HG02588 (cell line): ENCODE measurements around the gene OPCML.

Experiments used
- ATAC-seq: cut with Tn5 transposase; IDR thresholded peaks from one replicate; pipeline ENCODE4 v1.9.1; 2021; ENCODE audit warnings: mild to moderate bottlenecking, moderate library complexity; ENCODE audit not compliant: unreplicated experiment

Gene OPCML

DNA sequence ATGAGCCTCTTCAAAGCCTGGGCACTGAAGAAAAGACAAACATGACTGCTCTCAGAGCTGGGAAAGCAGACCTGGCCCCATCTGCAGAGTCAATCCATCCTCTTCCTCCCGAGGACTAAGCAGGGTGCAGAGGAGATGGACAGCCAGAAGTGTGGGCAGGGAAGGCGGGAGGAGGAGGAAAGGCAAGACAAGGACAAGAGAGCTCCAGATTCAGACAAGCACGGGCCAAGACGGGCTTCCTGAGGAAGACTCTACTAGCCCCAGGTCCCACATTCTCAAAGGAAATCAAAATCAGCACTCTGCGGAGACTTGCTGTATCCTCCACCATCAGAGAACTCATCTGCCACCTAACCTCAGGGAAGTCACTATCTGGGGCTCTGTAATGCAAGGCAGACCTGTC, 28.5 kb downstream of the OPCML start:
- no peak for ATAC-seq

DNA sequence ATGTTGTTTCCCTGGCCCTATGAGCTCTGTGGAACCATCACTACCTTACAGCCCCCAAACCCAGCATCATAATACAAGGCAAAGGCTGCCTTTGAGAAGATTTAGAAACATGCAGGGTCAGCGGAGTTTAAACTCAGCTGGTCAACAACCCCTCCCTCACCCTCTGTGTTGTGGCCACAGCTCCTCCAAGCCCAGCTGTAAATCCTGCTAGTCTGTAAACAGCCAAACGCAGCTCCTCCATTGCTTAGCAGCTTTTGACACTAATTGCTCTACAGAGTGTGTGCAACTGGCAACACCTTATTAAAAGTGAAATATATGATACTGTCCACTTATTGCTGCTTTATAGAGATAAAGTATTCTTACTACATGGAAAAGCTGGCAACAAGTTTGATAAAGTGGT, 29.1 kb downstream of the OPCML start:
- ATAC-seq, result no peak

DNA sequence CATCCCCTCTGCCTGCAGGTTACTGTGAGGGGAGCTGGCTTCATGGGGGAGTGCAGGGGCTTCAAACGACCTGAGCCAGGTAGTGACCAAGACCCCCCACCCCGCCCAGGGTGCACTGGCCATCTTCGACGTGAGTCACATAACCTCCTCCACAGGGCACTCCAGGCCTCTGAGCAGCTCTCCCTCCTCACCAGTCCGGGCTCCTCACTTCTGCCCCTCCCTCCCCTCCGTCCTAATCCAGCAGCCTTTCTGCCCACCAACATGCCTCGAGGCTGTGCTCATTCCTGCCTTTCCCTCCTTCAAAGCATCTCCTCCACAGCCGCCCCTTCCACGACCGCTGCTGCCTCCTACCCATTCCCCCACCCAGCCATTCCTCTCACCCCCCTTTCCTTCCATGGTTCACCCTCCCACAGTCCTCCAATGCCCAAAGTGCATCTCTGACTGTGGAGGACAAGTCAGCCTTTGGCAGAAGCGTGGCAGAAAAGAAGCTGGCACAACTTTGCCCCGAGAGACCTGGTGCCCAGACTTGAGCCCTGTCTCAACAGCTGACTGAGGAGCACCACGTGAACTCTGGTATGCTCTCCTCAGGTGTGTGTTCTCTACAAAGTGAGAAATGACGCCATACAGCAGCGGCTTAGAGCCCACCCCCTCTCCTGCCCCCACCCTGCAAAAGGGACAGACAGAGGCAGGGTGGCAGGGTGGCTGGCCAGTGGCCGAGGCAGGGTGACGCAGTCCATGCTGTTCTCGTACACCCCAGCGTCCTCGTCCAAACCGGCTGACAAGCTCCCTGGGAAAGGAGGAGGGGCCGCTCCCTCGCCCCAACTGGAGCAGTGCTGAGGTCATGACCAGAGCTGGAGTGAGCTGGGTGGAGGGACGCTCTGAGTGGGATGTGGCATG, 30.4 kb downstream of the OPCML start:
- ATAC-seq, result no peak

DNA sequence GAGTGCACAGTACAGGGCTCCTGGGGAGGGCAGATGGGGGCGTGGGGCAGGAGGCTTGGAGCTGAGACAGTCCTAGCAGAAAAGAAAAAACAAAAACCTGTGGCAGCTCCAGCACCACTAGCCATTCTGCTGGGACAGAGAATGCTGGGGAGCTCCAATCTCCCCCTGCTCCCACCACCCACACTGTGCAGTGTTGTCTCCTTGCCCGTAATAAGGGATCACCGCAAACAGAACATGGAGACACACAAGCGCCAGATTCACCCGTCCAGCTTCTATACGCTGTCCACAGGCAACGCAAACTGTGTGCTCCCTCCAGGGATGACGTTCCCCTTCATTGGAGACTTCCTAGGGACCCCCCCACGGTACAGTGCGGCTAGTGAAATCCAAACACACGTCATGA, 31.4 kb downstream of the OPCML start:
- no peak for ATAC-seq

DNA sequence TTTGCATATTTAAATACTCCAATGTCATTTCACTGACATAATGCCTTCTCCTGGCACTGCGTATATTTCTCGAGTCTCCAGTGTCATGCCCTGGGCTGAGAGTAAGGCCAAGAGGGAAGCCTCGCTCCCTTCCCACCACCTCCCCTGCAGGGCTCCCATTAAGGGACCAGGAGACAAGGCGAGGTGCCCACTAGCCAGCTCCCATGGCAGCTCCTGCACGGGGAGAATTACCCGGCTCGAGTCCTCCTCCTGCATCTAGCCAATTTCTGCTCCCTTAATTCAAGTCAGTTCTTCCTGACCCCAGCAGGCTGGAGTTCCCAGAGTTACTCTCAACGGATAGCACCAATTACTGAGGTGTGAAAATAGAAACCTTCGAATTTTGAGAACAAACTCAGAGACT, 31.9 kb downstream of the OPCML start:
- ATAC-seq, result no peak

DNA sequence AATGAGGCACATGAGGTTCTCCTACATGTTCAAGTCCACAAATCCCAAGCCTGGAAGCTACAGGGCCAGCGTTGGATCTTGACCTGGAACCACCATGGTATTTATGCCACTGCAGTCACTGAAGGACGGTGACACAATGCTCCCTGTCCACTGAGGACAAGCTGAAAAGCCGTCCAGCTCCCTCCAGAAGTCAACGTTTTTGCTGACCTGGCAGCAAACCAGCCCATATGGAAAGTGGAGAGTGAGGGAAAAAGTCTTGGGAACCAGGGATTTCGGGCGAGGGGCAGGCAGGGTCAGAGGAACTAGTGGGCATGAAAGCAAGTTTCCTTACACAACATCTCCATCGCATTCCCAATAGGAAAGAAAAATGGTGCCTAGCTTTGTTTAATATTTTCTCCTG, 33.3 kb downstream of the OPCML start:
- no peak for ATAC-seq

DNA sequence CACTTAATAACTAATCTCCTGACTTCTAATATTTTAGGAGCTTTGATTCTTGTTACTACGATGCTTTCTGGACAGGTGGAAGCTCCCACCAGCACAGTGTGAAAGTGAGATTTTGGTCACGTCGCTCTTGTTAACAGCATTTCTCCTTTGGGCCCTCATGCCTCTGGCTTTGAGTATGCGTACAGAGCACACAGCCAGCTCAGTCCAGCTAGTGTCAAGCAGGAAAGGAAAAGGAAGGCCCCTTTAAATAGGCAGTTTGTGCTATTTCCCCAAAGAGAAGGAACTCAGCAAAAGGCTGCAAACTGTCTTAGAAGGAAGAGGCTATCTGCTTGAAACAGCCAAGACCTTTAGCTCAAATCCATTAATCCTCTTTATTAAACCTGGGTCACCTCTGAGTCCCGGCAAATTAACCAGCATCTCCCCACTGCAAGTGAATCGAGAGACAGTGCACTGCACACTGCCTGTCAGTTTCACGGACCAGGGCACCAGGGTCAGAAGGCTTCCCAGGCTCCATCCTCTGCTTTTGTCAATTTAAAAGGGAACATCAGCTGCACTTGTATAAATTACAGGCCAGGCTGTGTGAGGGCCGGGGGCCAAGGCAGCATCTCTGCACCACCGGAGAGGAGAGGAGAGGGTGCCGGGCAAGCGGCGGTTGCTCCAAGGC, 34.7 kb downstream of the OPCML start:
- no peak for ATAC-seq

DNA sequence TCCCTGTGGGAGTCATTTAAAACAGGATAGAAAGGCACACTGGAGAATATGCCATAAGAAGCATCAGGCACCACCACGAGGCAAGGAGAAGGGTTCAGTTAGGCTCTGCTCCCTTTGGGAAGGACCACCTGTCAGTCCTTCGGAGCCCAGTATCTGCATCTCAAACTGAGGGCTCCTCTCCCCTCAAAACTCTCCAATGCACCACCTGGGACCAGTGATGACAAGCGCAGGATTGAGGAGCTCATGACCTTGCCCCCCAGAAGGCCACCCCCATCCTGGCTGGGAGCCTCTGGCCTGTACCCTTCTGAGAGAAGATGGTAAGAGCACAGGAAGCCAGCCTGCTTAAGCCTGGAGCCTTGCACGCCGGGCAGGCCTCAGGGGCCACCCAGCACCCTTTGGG, 39.4 kb downstream of the OPCML start:
- ATAC-seq, result no peak

DNA sequence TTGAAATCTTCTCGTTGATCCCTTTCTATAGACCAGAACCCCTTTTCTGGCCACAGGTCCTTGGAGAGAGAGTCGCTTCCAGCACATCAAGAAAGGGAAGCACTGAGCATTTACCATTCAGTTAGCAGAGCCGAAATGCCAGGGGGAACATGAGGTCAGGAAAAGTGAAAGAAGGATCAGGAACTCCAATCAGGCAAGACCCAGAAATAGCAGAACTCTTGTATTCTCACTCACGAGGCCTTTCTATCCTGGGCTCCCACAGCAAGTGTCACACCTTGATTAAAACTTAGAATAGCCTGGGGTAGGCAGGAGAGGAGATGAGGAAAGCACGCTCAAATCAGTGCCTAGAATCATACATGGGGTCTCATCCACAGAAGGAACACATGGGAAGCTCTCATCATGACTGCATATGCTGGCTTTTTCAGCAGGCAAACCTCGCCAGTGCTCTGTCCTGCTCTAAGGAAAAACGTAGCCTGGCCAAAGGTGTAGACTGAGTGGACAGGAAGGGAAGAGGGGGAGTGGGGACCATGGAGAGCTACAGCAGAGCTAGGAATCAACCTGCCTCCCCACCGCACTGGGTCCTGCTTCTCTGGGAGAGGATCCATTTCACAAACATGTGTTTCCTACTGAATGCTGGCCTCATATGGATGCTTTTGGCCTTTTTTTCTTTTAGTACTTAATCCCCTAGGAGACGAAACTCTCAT, 40.5 kb downstream of the OPCML start:
- ATAC-seq, result no peak

DNA sequence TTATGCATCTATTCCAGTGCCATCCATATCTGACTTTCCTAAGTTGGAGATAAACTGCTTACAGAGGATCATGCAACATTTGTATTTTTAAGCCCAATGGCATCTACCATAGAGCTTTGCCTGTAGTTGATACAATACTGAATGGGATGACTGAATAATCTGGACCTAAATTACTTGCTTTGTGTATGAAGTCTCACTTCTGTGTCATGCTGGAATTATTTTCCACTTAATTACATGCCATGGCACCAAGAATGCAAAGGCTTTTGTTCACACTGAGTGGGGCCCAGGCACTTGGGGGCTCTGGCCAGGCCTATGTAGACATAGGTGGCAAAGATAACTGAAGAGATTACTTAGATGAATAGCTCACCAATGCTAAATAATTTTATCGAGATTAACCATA, 51.6 kb downstream of the OPCML start:
- ATAC-seq, result no peak

DNA sequence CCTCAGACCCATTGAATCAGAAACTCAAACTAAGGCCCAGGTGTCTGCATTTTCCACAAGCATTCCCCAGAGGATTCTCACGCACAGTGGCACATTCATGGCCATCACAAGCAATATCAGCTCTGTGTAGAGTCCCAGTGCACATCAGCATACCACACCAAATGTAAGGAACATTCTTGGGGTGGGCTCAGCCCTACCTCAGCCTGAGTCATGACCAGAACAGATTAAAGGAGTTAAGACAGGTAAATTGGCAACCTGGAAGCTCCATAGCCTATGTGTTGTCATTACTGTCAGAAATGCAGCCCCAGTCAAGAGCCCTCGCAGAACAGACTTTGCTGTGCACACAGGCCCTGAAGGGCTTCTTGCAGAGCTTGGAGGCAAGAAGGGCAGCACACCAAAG, 53.1 kb downstream of the OPCML start:
- ATAC-seq, result no peak

DNA sequence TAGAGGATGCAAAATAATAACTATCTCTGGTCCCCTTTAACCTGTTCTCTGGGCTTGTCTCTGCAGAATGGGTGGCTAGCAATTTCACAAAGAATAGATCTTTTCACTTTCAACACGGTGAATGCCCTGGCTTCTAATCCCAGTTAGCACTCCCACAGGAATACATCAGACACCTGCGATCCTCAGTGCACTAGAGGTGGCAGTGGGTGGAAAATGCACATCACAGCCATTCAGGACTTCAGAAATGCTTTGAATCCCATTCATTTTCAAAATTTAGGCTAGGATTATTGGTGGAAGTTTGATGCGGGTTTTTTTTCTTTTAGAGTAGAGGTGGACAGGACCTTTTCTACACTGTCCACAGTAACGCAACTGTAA, 55.1 kb downstream of the OPCML start:
- no peak for ATAC-seq

DNA sequence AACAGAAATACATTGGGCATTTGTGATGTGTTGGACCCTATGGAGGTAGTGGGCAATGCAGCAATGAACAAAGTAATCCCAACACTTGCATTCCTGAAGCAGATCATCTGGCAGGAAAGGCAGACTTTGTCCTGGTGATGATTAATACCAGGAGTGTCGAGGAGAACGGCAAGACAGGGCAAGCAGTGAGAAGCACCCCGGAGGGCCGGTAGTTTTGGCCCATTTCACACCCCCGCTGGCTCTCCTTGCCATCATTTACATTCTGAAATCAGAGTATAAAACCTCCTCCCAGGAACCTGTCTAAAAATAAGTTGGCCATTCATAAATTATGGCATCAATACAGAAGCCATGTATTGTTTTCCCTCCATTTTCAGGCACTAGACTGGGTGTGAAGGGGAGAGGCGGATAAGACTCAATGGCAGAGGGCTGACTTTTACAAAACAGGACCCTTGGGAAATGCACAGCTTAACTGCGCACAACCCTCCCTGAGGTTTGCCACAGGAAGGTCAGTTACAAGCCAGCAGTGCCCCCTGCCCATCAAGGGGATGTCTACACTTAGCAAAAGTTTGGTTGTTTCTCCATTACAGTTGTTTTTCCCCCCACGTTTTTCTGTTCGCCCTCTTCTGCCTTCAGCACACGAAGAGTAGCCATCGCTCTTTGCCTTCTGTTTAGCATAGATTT, 55.6 kb downstream of the OPCML start:
- ATAC-seq, result no peak

DNA sequence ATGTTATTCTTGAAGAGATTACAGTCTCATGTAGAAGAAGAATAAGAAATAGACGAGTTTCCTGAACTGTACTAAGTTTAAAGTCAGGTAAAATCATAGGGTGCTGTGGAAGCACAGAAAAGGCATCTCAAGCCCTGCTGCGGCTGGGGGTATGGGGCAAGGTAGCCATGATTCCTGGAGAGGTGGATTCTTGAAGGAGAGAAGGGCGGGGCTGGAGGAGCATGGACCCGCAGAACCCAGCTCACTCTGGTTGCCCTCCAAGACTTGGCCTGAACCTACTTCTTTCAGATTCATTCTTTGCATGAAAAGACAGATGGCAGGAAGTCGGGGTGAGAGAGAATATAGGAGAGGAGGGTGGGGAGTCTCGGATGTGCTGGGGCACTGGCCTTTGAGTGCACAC, 57.8 kb downstream of the OPCML start:
- ATAC-seq, result no peak

DNA sequence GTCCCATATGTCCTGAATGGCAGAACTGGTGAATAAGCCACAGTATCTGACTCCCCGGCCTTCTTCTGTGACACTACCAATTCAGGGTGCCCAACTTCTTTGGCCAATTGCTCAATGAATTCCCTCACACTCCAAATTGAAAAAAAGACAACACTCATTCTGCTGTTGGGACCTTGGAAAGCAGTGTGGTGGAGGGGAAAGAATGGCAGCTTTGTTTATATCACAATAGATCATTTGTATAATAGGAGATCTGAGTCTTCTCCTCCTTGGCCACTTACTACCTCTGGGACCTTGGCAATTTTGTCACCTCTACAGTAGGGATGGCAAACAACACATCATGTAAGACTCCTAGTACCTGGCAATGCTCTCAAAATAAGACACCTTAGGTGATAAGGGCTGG, 64.6 kb downstream of the OPCML start:
- no peak for ATAC-seq

DNA sequence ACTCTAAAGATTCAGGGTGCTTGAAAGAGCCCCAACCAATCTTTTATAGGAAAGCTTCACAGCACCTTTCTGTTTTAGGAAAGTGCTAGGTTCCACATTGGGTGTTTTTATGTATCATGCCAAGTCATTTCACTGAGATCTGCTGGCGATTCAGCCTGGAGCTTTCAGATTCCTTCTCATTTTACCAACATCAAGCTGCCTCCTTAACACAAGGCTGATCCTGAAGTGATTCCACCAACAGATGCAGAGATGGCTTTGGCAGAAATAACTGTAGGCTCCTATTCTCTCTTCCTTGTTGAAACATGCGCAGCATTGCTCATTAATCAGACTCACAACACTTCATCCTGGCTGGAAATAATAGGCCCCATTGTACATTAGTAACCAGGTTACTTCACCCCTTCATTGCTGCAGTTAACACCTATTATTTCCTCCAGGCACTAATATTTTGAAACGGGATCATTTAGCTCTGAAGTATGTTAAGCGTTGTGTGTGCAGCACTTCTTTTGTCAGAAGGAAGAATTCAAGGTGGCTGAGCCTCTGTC, 89.0 kb downstream of the OPCML start:
- ATAC-seq, result no peak

DNA sequence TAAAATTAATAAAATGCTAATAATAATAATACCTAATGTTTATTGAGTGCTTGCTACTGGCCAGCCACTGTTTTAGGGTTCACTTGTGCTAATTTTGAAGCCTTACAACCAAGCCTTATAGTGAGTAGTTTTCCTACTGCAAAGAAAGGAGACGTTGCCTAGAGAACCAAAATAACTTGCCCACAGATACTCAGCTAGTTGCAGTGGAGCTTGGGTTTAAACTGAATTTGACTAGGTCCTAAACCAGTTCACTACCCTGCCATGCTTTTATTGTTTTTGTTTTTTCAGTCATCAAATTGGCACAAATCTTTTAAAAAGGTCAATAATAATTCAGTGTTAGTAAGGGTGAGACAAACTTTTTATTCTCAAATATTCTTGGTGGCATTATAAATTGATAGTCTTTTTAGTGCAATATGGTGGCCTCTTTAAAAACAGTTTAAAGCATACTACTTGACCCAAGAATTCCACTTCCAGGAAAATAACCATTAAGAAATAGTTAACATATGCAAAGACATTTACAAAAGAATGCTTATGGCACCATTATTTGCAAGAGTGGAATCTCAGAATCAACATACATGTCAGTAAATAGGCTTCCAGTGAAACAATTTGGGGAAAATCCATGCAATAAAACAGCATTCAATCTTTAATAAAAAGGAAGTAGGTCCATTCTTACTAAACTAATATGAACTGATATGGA, 90.2 kb downstream of the OPCML start:
- ATAC-seq, result no peak

DNA sequence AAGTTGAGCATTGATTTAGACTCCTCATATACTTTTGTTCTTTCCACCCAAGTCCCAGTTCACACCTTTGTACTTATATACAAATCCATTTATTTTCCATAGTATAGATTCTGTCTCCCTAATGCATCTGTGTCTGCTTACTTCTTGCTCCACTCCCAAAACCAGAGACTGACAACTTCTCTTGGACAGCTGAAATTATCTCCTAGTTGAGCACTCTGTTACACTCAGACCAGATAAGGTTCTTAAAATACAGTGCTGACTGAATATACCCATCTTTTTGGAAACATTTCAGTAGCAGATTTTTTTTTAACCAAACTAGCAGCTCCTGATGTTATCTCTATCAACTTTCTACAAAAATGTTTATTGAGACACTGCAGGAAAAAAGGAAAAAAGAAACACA, 106.3 kb downstream of the OPCML start:
- ATAC-seq, result no peak

DNA sequence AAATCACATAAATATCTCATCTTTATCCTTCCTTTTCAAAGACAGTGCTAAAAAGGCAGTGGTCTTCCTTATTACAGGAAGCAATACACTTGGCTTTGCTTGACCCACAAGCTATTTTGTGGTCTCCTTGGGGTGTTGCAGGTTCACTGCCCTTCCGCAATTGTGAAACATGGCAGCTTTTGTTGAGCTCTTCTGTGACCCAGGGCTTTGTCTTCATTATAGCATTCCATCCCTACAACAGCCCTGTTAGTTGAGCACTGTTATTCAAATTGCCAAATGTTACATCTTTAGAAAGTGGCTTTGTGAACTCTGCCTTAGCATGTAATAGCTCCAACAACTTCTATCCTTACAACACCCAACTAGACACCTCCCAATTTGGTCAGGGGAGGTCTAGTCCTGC, 107.1 kb downstream of the OPCML start:
- no peak for ATAC-seq

DNA sequence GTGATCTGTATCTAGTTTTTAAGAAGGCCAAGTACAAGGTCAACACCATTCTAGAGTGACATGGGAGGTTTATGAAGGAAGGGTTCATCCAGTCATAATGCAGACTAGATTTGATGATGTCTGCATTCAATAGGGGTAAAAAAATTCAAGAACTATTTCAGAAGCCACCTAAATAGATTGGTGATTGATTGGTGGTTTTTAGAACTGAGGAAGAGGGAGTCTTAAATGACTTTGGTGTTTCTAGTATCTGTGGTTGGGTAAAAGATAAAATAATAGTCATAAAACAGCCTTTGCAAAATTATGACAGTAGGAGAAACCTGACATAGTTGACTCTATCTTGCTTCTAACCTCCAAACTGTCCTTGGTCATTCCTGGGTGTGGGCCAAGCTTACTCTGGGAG, 114.1 kb downstream of the OPCML start:
- ATAC-seq, result no peak

DNA sequence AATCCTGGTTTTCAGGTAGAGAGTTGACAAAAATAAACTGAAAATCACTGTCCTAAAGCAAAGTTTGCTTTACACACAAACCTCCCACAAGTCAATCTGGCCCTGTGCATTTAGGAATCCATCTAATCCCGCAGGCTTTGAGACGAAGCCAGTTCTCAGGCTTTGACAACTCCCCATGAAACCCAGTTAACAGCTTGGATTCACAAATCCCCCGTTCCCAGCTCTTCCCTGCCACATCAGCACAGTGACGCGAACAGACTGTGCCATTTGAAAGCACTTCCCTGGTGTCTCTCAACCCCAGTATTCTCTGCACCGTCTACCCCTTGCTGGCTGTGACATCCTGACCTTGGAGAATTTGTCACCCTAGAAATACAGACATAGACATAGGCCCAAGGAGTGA, 117.8 kb downstream of the OPCML start:
- no peak for ATAC-seq
